Bone marrow (tissue), 2 donors: ENCODE data around the gene AKAP13.

Experiments used
- DNase-seq, 2 donors: peaks; one replicate each; lab custom pipeline; 2025; lab: John Stamatoyannopoulos, UW

Gene AKAP13

DNA sequence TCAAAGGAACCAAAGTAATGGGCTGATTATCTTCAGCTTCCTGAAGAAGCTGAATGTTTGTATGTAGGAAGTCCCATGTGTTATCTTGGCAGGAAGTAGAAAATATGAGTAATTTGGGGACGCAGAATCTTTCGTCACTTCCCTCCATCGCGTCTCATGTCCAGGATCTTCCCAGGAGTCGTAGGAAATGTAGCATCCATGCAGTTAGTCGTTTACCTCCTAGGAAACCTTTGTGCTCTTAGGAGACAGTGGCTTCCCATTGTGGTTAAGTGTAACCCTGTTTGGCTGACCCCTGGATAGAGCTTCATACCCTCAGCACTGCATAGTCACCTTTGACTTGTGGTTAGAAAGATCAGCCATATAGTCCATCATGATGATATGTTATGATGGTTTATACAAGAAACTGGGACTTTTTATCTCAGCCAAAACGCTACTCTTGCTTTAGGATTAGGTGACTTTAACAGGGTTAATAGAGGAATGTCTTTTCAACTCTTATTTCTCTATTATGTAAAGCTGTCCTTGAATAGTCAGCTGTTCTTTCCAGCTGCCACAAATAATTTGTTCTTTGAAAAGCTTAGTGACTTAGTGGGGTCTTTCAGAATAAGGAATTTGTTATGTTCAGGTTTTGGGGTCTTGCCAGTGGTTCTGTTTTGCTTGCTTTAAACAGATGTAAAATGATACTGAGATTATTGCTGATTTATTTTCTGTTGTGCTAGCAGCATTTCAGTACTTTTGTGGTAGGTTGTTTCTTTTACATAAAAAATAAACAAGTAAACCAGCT is 322.1 kb downstream of the AKAP13 start:
- DNase-seq, result peak; percentile 10 to 43

DNA sequence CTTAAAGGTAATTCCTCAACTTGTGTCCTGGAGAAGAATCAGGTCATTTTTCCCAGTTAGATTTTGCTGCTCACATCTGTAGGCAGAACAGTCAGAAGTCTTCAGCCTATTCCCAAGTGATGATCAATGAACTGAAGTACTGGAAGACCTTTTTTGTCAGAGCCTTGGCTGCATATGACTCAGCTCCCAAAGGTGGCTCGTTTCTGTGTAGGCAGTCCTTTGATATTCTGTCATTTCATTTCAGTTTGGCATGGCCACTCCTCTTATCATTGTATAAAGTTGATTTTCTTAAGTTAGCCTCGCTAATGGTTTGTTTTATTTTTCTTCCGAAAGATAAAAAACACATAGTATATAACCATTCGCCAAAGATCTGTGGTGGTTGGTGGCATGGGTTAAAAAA is 323.7 kb downstream of the AKAP13 start:
- DNase-seq, result no peak

DNA sequence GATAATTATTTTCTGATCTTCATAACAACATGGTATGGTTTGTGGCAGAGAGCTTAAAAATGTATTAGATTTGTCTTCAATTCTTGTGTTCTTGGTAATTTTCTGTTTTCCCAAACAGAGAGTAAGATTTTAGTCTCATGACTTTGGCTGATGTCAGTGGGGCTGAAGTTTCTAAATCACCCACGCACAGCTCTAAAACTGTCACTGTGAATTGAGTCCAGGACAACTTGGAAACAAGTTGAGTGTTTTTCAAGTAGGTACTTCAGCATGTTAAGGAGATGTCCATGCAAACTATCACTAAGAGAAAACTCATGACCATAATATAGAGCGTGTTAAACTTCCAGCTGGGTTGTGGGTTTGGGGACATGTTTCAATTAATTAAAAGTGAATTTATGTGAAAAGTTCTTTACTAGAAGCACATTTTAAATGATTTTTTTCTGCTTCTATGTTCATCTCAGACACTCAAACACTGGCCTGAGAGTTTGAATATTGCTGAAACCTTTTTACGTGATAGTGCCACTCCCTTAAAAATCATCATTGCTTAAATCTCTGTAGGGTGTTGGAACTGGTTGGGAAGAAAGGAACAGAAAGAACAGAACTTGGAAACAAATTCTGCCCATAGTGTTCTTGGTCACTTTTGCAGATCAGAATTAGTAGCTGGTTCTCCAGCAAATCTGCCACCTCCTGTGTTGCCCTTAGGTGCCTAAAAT is 324.5 kb downstream of the AKAP13 start:
- no peak for DNase-seq

DNA sequence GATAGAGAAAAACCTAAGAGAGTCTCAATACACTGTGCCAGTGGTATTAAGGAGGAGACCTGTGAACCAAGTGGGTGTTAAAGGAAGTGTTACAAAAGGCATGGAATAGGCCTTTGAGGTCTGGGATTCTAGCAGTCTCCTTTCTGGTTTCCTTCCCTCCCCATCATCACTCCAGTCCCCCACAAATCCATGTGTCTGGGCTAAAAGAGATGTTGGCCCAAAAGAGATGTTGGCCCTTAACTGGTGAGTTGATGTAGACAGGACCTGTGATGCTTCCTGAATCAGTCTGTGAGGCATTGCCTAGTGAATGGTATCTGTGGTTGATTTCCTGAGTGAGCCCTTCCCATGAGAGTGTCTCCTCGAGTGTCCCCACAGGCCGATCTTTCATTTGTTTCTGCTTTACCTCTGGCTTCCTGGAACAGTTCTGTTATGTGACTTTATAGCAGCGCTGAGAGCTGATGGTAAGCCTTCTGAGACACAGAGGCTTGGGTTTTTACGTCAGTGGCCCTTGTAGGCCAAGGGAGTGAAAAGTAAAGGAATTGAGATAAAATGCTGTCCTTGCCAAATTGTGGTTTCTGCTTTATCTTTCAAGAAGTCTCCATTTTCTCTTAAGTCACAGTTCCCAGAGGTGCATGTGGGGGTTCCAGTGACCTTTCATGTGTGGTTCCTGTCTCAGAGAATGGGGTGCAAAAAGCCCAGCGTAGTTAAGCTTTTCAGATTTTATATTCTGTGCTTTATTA is 326.5 kb downstream of the AKAP13 start:
- DNase-seq, result peak in 1 of 2 donors; percentile 70

DNA sequence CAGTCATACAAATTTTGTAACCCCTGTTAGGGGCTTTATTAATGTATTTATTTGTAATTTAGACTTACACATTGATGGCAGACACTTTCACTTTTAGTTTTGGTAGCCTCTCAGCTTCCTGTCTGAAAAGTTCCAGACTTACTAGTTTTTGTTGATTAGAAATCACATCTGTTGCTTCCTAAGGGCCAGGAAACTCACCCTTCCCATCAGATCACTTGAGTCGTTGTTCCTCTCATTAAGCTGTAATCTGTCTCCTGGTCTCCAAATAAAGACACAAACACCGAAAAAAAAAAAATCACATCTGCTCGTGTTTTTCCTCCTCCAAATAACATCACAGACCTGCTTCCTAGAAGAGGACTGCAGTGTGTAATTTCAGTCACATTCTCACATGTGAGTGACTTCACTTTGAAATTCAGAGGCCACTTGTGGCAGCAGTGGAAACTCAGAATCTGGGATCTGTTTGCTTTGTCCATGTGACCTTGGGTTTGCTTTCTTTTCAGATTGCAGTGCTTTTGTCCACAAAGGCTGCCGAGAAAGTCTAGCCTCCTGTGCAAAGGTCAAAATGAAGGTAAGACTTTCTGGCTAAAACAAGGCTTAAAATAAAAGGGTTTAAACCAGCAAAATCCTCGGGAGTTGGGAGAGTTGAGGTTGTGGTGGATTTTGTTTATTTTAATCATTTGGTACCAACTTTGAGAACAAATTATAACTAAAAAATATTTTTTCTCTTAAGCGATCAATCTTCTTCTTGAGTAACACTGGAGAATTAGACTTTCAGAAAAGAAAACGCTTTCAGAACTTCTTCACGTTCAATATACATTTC is 327.3 kb downstream of the AKAP13 start:
- DNase-seq, result peak in 1 of 2 donors; percentile 75

DNA sequence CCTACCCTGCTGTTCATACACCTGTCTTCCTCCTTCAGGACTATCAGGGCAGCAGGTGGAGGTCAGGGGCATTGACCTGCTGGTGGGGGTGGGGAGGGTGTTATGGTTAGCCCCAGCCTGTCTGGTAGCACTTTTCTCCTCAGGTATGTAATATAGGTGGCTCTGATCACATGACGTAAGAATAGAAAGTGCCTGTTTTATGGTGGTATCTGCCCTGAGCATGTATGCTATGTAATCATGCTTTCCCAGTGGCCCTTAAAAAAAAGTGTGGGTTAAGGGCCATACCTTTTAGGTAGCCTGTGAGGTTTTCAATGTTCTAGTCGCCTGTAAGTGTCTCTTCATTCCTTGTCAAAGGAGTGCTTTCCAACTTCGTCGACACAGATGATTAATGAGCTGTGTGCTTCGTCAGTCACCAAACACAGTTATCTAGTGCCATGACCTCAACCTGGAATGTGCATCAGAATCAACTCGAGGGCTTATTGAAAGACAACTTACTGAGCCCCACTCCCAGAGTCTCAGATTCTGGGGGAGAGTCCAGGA is 328.1 kb downstream of the AKAP13 start:
- no peak for DNase-seq

DNA sequence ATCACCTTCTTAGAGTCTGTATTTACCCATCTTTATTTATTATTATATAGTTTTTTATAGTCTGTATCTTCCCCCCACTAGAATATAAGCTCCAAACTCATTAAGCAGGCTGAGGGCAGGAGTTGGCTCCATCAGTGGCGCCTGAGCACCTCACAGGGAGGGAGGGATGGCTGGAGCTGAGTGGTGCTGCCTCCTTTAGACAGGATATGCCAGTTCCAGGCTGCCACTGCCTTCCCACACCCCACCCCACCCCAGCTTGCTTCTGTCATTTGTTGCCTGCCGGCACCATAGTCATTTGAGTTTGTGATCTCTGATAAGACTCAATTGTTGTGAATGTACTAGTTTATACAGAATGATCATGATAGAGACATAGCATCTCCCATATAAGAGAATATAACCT is 328.8 kb downstream of the AKAP13 start:
- DNase-seq, result no peak

DNA sequence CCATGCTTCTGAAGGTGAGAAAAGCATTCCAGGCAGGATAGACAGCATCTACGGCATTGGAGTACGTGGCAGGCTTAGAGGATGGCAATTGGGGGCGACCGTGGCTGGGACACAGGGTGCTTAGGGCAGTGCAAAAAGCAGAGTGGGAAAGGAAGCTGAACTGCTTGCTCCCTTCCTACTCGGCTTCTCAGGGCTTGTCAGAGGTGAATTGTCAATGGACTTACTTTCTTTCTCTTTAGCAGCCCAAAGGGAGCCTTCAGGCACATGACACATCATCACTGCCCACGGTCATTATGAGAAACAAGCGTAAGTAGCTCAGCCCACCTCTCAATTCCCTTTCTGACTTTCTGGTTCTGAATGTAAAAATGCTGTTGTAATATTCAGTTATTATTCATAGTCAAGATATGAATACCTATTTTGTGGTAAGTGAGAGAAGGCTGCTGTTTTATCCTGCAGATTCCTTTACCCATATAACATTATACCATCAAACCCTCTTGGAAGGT is 330.0 kb downstream of the AKAP13 start:
- DNase-seq, result no peak

DNA sequence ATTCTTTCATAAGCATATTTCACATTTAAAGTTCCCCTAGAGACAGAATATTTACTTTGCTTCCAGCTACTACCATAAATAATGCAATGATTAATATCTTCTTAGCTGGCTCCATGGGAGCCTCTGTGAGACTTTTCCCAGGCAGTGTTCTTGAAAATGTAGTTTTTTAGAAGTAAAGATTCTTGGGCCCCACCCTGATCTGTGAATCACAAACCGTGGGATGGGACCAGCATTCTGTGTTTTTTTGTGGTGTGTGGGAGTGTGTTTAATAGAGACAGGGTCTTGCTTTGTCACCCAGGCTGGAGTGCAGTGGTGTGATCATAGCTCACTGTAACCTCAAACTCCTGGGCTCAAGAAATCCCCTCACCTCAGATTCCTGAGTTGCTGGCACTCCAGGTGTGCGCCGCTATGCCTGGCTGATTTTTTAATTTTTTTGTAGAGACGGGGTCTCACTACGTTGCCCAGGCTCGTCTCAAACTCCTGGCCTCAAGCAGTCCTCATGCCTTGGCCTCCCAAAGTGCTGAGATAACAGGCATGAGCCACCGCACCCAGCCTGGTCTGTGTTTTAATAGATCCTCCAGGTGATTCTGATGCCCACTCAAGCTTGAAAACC is 331.3 kb downstream of the AKAP13 start:
- no peak for DNase-seq

DNA sequence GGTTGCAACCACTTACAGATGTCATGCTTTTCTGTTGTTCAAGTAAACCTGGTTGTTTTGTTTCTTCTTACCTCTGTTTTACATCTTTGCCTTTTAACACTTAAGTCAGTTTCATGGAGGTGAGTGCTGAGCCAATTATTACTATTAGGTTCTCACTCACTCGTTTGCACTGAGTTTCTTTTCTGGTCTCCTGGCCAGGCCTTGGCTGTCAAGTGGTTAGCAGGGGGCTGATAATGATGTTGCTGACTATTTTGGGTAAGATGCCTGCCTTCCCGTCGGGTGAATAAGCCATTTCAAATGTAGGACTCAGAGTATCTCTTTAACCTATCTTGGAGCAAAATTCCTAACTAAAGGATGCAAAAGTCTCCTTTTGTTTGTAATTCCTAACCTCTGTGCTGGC is 335.9 kb downstream of the AKAP13 start:
- DNase-seq, result no peak

DNA sequence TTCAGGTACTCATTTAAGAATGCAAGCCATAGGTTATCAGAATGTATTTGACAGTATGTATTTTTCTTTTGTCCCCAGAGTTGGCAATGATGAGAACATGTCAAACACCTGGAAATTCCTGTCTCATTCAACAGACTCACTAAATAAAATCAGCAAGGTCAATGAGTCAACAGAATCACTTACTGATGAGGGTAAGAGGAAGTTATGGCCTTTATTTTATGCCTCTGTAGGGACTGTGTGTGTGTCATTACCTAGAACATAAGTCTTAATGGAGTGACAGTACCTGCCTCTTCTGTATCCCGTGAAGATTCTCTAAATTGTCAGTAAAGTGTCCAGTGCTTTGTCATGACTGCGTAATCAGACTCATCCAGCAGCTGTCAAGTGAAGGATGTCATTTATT is 336.8 kb downstream of the AKAP13 start:
- DNase-seq, result no peak

DNA sequence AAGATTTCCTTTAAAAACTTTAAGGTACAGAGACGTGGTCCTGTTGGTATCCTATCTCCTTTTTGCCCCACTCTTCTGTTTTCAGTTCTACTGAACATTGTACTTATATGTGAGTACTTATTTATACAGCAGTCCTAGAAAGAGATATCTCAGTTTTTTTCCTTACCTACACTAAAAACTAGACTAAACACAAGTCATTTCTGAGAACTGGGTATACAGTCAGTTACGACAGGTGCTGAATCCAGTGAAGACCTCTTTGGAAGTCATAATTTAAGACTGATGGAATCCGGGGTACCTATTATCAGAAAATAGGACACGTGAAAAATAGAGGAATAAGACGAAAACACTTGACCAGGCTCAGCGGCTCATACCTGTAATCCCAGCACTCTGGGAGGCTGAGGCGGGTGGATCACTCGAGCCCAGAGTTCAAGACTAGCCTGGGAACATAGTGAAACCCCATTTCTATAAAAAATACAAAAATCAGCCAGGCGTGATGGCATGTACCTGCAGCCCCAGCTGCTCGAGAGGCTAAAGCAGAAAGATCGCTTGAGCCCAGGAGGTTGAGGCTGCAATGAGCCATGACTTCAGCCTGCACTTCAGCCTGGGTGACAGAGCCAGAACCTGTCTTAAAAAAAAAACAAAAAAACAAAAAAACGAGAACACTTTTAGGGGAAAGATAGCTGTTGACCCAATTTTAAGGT is 338.0 kb downstream of the AKAP13 start:
- no peak for DNase-seq

DNA sequence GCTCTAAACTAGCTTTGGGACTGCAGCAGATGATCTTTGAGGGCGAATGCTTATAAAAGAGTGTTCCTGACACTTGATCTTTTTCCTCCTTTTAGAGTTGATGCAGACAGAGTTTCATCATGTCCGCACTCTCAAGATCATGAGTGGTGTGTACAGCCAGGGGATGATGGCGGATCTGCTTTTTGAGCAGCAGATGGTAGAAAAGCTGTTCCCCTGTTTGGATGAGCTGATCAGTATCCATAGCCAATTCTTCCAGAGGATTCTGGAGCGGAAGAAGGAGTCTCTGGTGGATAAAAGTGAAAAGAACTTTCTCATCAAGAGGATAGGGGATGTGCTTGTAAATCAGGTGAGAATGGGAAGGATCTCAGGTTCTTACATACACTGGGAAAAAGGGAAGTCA is 338.6 kb downstream of the AKAP13 start:
- DNase-seq, result no peak

DNA sequence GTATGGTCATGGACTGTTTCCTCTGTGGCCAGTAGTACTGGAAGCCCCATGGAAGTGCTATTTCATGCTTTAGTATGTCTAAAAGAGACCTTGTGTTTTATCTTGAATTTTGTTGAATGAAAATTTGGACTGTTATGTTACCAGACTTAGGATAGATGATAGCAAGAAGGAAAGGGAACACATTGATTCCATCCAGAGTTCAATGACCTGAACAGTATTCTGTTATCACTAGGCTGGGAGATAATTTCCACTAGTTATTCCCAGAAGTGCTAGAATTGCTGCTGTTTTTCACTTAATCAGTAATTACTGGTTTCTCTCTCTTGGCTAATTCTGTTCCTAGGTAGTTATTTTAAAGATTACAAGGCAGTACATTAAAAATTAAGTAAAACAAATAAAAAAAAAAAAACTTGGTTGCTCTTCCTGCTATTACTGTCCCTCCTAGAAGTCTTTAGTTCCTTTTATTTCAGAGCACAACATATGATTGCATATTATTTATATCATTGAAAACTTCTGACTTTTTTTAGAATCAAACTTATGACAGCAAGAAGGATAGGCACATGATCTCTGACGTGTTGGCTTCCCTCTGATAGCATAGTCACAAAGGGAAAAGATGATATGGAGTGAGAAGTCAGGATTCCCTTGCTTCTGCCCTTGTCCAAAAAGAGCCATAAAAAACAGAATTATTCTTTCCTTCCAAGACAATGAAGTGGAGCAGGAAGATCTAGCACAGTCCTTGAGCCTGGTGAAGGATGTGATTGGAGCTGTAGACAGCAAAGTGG is 342.2 kb downstream of the AKAP13 start:
- DNase-seq, result no peak

DNA sequence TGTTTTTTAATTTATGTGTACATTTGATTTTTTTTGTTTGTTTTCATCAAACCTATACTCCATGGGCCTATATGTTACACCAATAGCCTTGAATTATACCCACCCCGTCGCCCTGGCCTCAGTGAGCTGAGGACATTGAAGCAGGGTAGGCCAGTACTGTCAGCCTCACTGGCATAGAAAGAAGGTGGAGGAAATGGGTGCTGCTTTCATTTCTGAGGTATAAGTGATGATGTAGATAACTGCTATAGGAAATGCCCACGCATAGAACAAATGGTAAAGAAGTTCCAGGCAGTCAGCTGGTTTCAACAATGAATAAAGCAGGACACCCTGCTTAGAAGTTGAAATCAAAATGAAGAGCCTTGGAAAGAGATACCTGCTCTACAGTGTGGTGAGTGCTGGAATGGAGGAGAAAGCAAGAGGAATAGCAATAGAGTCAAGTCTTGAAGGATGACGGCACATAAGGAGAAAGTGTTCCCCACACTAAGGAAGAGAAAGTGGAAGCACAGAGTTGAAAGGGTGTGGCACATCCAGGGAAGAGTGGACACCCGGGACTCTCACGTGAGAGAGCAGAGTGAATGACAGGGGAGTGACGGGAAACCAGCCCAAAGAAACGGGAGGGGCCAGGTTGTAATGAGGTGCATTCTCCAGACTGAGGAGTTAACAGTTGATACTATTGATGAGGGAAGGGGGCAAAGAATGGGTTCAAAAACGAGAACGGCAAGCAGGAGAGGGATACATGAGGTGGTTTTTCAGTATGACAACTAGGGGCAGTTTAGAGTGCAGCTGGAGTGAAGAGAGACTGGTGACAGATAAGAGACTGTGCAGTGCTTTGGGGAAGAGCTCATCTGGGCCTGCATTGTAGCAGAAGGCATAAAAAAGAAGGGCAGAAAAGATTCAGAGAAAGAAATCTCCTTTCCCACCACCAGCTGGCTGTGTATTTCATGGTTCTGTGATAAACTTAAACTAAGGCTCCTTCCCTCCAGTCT is 343.9 kb downstream of the AKAP13 start:
- no peak for DNase-seq

DNA sequence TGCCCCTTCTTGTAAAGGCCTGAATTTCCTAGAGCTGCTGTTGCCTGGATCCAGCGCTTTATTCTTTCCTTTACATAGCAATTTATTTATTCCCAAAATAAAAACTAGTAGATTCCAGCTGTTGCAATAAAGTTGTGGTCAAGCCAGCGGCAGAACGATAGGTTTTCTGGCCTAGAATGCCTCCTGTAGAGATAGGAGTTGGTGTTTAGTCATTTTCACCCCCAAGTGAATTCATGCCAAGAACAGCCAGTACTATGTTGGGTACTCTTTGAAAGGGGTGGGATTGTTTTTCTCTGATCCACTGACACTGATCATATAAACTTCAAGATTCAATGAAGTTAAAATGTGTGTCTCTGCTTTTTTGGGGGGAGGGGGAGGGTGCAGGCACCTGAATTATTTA is 344.6 kb downstream of the AKAP13 start:
- no peak for DNase-seq

DNA sequence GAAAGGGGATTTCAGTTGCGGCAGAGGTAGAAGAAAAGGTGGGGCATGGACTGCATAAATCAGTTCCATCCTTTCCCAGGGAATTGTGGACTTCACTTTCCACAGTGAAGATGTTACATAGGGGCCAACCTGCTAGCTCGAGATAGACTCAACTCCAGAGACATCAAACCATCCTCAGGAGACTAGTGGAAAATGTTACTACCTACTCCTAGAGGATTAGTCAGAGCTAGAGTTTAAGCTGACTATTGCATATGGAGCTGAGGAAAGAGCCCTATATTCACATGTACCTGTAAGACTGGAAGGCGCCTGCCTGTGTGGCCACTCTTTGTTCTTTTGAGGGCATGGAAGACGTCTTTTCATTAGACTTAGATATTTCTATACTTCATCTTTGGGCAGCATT is 345.2 kb downstream of the AKAP13 start:
- DNase-seq, result no peak

DNA sequence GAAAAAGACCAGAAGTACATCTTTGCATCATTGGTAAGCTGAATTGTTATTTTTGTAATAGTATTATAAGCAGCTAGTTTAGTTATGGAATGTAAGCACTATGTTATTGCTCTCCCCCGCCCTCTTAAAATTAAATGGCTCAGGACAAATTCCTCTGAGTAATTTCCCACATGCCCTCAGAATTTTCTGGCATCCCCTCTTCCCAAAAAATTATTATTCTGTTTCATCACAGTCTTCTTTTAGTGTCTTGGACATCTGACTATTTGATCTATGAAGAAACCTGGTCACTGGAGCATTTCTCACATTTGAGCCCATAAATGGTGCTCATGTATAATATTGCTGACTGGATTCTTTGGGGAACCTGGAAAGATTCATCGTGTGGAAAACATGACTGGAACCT is 346.1 kb downstream of the AKAP13 start:
- DNase-seq, result no peak
